IgD-negative memory B cell (primary cell): ENCODE measurements around the gene BCL2L1. TPM values are rescaled to one million over a fixed set of nuclear protein-coding genes. Genes with fewer than 3 reads are reported as not detected.

ENCODE experiments used
- H3K27ac Mint-ChIP-seq, 3 donors: one replicate each; pipeline ENCODE4 v1.8.0; 2020 to 2022; ENCODE audit warnings: mild to moderate bottlenecking in 3 of 3, mixed read lengths in 3 of 3, moderate library complexity in 1 of 3
- H3K27me3 Mint-ChIP-seq: one replicate; pipeline ENCODE4 v1.8.0; 2021; ENCODE audit warnings: mixed read lengths
- H3K36me3 Mint-ChIP-seq: one replicate; pipeline ENCODE4 v1.8.0; 2020; ENCODE audit warnings: mild to moderate bottlenecking, mixed read lengths
- H3K4me1 Mint-ChIP-seq, 3 donors: one replicate each; pipeline ENCODE4 v1.8.0; 2020 to 2022; ENCODE audit warnings: mixed read lengths in 3 of 3, mild to moderate bottlenecking in 1 of 3
- H3K4me3 Mint-ChIP-seq, 4 donors: one replicate each; pipeline ENCODE4 v1.8.0; 2020 to 2022; ENCODE audit warnings: mild to moderate bottlenecking in 4 of 4, mixed read lengths in 4 of 4, moderate library complexity in 3 of 4
- H3K9me3 Mint-ChIP-seq, 3 donors: one replicate each; pipeline ENCODE4 v1.8.0; 2020 to 2021; ENCODE audit warnings: mixed read lengths in 3 of 3, mild to moderate bottlenecking in 1 of 3
- polyA plus RNA-seq: library from polyadenylated mRNA; unstranded; fragments of 300-500 nt; fragmentation: Illumina TruSeq; gene quantifications from one replicate; pipeline ENCODE4 v1.2.3, GENCODE V29; 2021

Gene BCL2L1
- polyA plus RNA-seq, 1 donor from 2014 or later: 9.8 TPM

DNA sequence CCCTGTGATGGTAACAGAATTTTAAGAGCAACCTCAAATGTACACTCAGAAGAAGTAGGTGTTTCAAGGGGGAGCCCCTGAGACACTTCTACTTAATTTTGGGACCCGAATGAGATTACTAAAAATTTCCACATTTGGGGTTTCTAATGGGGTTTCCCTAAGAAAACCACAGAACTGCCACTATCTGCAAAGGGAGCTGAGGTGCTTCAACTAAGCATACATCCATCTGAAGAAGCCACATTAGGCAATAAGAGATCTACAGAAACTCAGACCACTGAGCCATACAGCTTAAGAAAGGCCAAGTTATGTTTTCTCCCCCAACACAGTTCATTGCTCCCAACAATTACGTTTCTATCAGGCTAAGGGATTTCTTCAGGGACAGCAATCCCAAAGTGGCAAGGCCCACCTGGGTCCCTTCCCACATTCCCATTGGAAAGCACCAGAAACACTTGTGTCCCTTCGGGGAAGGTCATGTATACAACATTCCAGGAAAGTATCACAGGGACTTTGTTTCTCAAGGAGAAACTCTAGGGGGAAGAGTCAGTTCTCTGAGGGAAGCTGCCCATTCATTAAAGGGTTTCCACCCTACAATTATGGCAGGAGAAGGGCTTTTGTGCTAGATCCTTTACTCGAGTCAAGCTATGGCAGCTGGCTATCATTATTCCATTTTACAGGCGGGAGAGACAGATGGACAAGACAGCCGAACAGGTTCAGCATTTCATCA lies 5.0 kb downstream of the BCL2L1 start:
- Mint-ChIP-seq H3K4me1 (peaks cover 50 to 62% (median 56%) of the 10 kb centered on the region in 3 donors), H3K27me3 (no peaks in the 10 kb centered on the region), H3K27ac (peak overlapping the region in 2 of 3 donors; percentile 73 to 88), H3K36me3 (peaks cover 9% of the 10 kb centered on the region), H3K9me3 (no peaks in the 10 kb centered on the region), H3K4me3 (peak overlapping the region; percentile 10 to 80 (median 50))

DNA sequence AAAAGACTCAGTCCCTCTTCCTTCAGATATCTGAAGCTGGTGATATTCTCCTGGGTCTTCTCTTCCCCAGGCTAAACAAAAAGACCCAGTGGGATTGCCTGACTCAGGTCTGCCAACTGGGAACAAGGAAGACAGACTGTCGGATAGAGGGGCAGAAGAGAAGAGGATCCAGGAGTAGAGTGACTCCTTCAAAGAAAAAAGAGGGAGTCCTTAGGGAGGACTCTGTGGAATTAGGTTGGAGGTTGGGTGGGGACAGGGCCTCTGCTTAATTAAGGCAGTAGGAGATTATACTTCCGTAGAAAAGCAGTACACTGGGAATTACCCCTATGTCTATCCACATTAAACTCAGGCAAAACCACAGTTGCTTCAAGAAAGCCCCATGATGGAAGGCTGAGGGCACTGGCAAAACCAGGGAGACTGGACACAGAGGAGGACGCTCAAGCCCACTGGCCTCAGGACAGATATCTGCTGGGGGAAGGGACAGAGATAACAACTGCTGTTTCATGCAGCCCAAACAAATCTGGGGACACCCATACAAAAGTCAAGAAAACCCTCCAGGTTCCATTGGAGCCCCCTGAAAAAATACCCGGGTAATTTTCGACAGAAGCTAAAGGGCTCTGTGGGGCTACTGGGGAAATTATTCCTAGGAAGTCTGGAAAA lies 5.7 kb downstream of the BCL2L1 start:
- H3K27ac Mint-ChIP-seq: peak overlapping the region in 1 of 3 donors; percentile 88
- H3K36me3 Mint-ChIP-seq: peaks cover 9% of the 10 kb centered on the region
- no peaks in the 10 kb centered on the region for H3K9me3 Mint-ChIP-seq
- no peaks in the 10 kb centered on the region for H3K27me3 Mint-ChIP-seq
- H3K4me1 Mint-ChIP-seq: peaks cover 45 to 62% (median 53%) of the 10 kb centered on the region in 3 donors
- peak overlapping the region in 2 of 4 donors; percentile 10 to 55 for H3K4me3 Mint-ChIP-seq

DNA sequence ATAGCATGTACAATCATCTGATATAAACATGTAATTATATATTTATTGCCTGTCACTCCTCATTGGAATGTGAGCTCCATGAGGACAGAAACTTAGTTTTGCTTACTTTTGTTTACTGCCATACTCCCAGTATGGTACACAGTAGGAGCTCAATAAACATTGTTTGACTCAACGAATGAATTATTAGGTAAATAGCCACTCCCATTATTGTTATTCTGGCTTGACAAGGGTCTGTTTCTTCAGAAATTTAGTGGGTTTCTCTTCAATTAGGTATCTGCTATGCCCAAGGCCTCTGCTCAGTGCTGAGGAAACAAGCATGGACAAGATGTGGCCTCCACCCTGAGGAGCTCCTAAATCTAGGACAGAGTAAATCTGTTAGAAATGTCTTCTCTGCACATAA lies 6.3 kb downstream of the BCL2L1 start:
- H3K4me3 Mint-ChIP-seq: peak overlapping the region in 1 of 4 donors; percentile 40
- peak overlapping the region in 1 of 3 donors; percentile 60 for H3K27ac Mint-ChIP-seq
- no peaks in the 10 kb centered on the region for H3K9me3 Mint-ChIP-seq
- peaks cover 9% of the 10 kb centered on the region for H3K36me3 Mint-ChIP-seq
- no peaks in the 10 kb centered on the region for H3K27me3 Mint-ChIP-seq
- H3K4me1 Mint-ChIP-seq: peaks cover 39 to 57% (median 47%) of the 10 kb centered on the region in 3 donors

DNA sequence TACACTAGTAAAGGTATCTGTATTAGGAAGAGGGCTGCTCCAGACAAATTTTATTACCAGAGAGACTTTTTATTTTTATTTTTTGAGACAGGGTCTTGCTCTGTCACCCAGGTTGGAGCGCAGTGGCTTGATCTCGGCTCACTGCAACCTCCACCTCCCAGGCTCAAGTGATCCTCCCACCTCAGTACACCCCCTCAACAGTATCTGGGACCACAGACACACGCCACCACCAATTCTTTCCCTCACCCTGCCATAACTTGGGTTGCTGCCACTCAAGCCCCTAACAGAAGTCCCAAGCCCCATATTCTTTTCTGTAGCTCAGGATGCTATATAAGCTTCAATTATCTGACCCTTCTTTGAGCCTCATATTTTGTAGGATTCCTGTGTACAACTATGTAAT lies 6.9 kb downstream of the BCL2L1 start:
- Mint-ChIP-seq H3K27me3 (no peaks in the 10 kb centered on the region), H3K9me3 (no peaks in the 10 kb centered on the region), H3K4me1 (peaks cover 35 to 53% (median 41%) of the 10 kb centered on the region in 3 donors), H3K36me3 (peaks cover 10% of the 10 kb centered on the region), H3K27ac (peak overlapping the region in 1 of 3 donors; percentile 60), H3K4me3 (peak overlapping the region in 1 of 4 donors; percentile 36)

DNA sequence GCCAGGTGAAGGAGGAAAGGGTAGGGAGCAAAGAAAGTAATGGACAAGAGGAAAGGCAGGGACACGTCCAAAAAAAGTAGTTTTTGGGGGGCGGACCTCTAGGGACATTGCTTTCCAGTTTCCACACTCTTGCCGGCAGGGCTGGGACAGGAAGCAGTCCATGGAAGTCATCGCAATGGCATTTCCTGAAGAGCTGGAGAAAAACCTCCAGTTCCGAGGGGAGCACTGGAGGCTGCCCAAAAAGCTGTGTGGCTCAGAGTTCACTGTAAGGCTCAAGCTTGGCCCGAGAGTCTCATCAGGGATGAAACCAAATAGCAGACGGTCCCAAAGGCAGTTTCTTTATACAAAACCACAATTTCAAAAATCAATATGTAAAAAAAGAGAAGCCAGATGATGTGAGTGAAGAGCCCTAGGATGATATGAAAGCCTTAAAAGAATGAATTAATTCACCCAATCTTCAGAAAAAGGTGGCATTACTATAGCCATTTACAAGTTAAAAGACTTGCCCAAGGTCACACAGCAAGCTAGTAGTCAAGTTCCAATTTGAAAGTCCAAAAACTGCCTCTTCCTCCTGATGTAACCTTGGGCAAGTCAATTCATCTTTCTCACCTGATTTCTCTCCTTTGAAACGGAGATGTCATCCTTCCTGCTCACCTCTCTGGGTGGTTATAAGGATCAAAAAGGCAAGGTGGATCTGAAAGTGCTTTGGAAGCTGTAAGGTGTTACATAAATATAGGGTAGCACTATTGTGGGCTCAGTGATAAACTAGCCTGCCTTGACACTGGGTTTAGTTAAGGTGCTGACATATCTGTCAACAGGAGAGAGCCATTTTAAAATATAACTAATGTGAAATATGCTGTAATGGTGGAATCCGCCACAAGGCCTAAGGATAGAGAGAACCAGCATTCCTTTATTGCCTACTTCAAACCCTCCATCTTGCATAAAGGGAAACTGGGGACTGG lies 9.1 kb downstream of the BCL2L1 start:
- no peaks in the 10 kb centered on the region for H3K27me3 Mint-ChIP-seq
- H3K9me3 Mint-ChIP-seq: no peaks in the 10 kb centered on the region
- H3K4me3 Mint-ChIP-seq: no peak overlapping the region
- peaks cover 21 to 38% (median 21%) of the 10 kb centered on the region in 3 donors for H3K4me1 Mint-ChIP-seq
- peaks cover 9% of the 10 kb centered on the region for H3K36me3 Mint-ChIP-seq
- no peak overlapping the region for H3K27ac Mint-ChIP-seq

DNA sequence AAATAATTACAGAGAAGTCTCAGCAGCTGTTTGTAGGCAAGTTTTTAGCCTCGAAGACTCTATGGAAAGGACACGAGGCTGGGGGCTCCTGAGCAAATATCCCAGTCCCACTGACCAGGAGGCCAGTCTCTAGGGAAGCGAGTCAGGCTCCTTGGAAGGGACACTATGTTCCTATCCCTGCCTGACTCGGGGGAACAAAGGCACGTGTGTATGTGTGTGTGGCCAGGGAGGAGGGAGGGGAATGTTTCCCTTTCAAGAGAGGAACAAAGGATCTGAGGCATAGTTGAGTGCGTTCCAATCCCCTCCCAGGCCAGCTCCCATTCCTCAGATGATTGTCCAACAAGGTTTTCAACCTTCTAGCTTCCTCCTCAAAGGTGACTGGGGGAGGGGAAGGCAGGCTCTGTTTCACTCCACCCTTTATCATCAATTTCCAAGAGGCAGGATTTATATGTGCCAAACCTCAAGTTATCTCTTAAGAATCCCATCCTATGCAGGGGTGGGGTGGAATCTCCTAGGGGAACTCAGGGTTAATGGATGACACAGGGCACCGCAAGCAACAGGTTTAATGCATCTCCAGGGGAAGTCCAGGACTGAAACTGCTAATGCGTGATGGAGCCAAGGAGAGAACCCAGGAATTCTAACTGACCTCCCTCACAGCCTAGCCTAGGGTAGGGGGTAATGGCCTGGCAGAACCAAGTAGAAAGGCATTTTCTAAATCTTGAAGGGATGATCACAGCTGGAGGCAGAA lies 9.9 kb downstream of the BCL2L1 start:
- no peak overlapping the region for H3K4me3 Mint-ChIP-seq
- H3K27ac Mint-ChIP-seq: peak overlapping the region in 1 of 3 donors; percentile 0
- no peaks in the 10 kb centered on the region for H3K9me3 Mint-ChIP-seq
- H3K4me1 Mint-ChIP-seq: peaks cover 16 to 35% (median 20%) of the 10 kb centered on the region in 3 donors
- no peaks in the 10 kb centered on the region for H3K27me3 Mint-ChIP-seq
- H3K36me3 Mint-ChIP-seq: peaks cover 9% of the 10 kb centered on the region

DNA sequence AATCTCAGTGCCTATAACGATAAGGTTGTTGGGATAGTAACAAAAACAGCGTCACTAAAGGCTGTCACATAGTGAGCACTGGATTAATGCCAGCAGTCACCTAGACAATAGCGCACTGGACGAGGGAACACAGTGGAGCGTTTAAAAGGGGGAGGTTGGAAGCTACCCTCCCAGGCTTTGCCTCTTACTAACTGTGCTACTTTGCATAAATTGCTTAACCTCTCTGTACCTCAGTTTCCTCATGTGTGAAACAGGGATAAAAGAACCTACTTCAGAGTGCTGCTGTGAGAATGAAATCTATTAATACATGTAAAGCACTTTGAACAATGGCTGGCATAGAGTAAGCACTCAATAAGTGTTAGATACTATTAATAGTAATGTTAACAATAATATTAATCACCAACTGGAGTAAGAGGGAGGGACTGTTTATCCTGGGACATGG lies 10.5 kb downstream of the BCL2L1 start:
- H3K27ac Mint-ChIP-seq: no peak overlapping the region
- H3K36me3 Mint-ChIP-seq: peaks cover 9% of the 10 kb centered on the region
- peaks cover 10 to 29% (median 14%) of the 10 kb centered on the region in 3 donors for H3K4me1 Mint-ChIP-seq
- no peaks in the 10 kb centered on the region for H3K27me3 Mint-ChIP-seq
- no peak overlapping the region for H3K4me3 Mint-ChIP-seq
- no peaks in the 10 kb centered on the region for H3K9me3 Mint-ChIP-seq

DNA sequence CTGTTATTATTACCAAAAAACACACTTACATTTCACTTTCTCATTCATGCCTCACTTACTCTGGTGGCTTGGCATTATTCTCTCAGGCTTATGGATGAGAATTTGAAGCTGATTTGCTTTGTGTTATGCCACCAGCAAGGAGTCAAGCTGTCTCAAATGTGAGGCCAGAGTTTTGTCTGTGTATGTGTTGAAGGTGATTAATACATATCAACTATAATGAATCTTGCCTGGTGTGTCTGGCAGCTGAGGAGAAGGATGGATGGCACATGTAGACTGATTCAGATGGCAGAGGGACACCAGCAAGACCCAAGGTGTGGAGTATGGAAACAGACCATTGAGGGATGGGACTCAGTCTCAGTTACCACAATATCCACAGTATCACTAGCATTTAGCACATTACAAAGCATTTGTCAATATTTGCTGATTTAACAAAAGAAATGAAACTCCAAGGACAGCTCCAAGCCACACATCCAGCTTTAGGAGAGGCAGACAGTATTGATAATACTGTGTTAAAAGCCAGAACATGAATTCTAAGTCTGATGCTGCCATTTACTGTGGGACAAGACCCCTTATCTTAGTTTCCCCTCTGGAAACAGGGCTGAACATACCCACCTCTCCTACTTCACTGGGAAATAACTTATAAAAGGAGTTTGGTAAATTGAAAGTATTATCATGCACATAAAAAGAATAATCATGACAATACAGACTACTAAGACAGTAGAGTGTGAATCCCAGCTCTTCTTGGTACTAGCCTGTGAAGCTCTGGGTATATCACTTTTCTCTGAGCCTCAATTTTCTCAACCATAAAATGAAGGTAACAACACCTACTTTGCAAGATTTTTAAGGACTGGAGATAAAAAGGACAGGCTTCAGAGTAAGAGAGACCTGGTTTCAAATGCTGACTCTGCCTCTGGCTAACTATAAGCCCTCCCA lies 11.2 kb downstream of the BCL2L1 start:
- Mint-ChIP-seq H3K36me3 (peaks cover 14% of the 10 kb centered on the region), H3K27me3 (no peaks in the 10 kb centered on the region), H3K27ac (no peak overlapping the region), H3K4me3 (no peak overlapping the region), H3K9me3 (no peaks in the 10 kb centered on the region), H3K4me1 (peaks cover 10 to 27% (median 13%) of the 10 kb centered on the region in 3 donors)

DNA sequence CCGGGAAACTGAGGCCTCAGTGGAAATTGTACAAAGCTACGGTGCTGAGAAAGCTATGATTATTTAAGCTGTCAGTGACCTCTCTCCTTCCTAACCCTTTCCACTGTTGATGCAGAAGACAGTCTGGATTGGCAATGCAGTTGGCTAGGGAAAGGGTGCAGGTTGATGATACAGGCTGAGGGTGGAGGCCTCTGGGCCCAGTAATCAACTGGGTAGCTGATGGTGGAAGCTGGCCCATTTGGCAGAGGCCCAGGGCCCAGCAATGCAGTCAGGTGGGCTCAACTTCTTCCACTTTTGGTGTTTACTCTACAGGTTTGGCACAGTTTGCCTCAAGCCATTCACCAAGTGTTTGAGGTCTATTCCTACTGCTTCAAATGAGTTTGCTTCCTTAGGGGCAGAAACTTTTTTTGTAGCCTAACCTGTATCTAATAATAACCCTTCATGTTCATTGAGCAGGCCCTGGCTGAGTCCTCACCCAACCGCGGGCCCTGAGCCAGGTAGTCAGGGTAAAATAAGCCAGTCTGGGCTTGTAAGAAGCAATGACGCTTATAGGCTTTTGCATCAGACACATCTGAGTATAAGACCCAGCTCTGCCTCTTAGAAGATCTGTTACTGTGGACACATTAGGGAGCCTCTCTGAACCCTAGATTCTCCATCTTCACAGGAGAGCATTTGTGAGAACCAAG lies 12.1 kb downstream of the BCL2L1 start:
- H3K9me3 Mint-ChIP-seq: no peaks in the 10 kb centered on the region
- no peak overlapping the region for H3K4me3 Mint-ChIP-seq
- no peaks in the 10 kb centered on the region for H3K27me3 Mint-ChIP-seq
- H3K4me1 Mint-ChIP-seq: peaks cover 9 to 28% (median 10%) of the 10 kb centered on the region in 3 donors
- no peak overlapping the region for H3K27ac Mint-ChIP-seq
- peaks cover 14% of the 10 kb centered on the region for H3K36me3 Mint-ChIP-seq

DNA sequence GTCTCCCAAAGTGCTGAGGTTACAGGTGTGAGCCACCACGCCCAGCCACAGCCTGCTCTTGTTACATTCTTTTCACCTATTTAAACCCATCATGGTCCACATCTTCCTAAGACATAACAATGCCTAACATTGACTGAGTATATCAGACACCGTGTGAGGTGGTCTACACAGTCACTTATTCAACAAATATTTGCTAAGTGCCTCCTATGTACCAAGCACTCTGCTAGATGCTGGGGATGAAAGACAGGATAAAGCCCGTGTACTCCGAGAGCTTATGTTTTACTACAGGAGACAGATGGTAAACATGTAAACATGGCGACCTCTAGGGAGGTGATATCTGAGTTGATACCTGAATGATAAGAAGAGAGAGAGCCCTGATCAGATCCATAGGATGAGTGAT lies 12.7 kb downstream of the BCL2L1 start:
- no peaks in the 10 kb centered on the region for H3K27me3 Mint-ChIP-seq
- H3K9me3 Mint-ChIP-seq: no peaks in the 10 kb centered on the region
- peaks cover 11 to 28% (median 11%) of the 10 kb centered on the region in 3 donors for H3K4me1 Mint-ChIP-seq
- H3K27ac Mint-ChIP-seq: peak overlapping the region in 1 of 3 donors; percentile 19
- no peak overlapping the region for H3K4me3 Mint-ChIP-seq
- peaks cover 15% of the 10 kb centered on the region for H3K36me3 Mint-ChIP-seq

DNA sequence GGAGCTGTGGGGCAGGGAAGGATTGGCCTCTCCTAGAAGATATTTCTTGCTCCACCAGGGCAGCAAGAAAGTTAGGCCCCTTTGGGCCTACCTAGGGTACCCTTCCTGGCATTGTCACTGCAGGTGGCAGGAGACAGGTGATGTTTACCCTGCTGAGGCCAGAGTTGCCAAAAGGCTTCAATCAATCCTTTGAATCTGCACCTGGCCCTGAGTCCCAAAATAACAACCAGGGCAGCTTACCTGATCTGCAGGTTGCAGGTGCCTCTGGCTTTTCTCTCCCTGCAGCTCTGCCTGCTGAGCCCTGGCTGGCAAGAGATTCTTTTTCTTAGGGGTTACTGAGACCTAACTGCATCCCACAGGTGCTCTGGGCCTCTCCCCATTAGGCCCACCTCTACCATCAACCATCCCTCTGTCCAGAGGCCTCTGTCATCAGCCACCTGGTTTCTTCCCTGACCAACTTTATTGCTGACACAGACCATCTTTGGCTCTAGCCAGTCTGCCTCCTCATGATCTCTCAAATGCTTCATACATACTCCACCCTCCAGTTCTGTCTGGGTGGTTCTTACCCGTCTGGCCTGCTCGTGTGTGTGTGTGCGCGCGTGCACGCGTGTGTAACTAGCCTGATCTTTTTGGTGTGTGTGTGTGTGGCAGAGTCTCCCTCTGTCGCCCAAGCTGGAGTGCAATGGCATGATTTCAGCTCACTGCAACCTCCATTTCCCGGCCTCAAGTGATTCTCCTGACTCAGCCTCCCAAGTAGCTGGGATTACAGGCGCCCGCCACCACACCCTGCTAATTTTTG lies 13.7 kb downstream of the BCL2L1 start:
- no peak overlapping the region for H3K4me3 Mint-ChIP-seq

DNA sequence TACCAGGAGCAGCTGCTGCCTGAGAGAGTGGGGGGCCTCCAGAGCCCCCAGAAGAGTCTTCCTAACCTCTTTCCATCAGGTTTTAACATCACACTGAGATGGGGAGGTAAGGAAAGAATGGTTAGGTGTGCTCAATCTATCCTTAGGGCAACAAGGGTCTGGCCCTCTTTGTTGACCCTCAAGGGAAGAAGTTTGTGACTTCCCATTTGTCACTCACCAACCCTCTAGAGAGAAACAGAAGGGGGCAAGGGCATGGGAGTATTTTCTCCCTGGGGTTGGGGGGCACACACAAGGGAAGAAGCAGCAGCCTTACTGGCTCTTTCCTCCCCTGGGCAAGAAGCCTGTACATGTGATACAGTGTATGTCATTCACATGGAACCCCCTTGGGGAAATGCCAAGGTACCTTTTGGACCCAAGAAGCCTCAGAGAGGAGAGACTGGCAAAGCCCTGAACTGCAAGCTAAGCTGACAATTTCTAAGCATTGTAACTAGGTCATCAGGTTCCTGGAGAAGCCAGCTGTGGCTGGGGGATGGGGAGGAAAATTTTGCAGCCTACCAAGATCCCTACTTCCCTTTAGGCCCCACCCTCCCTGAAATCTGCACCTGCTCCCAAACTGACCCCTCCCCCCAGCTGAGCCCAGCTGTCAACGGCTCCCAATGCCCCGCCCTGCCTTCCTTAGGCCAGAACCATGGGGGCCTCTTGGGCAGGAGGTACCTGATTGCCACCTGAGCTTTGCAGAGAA lies 14.5 kb downstream of the BCL2L1 start:
- H3K36me3 Mint-ChIP-seq: peaks cover 14% of the 10 kb centered on the region
- no peak overlapping the region for H3K27ac Mint-ChIP-seq
- H3K4me1 Mint-ChIP-seq: peaks cover 11 to 22% (median 14%) of the 10 kb centered on the region in 3 donors
- H3K4me3 Mint-ChIP-seq: peak overlapping the region in 1 of 4 donors; percentile 27
- no peaks in the 10 kb centered on the region for H3K27me3 Mint-ChIP-seq
- no peaks in the 10 kb centered on the region for H3K9me3 Mint-ChIP-seq

More for the DNA sequence above, 13.7 kb downstream of the BCL2L1 start:
- peaks cover 11 to 24% (median 14%) of the 10 kb centered on the region in 3 donors for H3K4me1 Mint-ChIP-seq
- no peaks in the 10 kb centered on the region for H3K9me3 Mint-ChIP-seq
- peaks cover 14% of the 10 kb centered on the region for H3K36me3 Mint-ChIP-seq
- no peak overlapping the region for H3K27ac Mint-ChIP-seq
- no peaks in the 10 kb centered on the region for H3K27me3 Mint-ChIP-seq
